GM19467 (cell line): ENCODE measurements around the gene SPEG.

Source experiments
- ATAC-seq: cut with Tn5 transposase; IDR thresholded peaks from one replicate; pipeline ENCODE4 v1.9.1; 2021; ENCODE audit warnings: mild to moderate bottlenecking, moderate library complexity; ENCODE audit not compliant: unreplicated experiment

SPEG gene

DNA sequence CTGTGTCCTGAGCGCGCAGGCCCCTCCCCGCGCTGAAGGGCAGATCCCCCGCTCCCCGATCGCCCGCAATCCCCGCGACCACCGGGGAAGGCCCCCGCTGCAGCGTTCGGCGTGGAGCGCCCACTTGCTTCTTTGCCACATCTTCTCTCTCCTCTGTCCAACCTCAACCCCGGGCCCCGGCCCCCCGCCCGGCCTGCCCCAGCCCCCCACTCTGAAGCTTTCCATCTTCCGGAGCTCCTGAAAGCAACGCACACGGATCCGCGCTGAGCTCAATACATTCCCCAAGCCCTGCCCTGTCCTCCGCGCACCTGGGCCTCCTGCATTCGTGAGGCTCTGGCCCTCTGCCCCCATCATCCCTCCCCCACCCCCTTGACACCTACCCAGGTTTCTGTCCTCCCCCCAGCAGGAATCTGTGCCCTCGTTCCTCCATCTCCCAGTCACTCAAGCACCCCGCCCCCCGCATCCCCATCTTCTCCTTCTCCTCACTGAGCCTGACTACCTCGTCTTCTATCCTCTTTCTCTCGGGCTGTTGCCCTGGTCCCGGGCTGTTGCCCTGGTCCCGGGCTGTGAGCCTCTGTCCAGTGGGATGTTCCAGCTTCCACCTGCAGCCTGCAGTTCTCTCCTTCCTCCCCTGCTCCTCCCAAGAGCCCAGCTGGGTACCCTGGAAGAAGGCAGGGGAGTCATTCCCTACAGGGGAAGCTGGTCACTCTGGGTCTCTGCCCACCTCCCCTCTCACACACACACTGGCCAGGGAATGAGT lies 7.8 kb downstream of the SPEG start:
- ATAC-seq = no peak

DNA sequence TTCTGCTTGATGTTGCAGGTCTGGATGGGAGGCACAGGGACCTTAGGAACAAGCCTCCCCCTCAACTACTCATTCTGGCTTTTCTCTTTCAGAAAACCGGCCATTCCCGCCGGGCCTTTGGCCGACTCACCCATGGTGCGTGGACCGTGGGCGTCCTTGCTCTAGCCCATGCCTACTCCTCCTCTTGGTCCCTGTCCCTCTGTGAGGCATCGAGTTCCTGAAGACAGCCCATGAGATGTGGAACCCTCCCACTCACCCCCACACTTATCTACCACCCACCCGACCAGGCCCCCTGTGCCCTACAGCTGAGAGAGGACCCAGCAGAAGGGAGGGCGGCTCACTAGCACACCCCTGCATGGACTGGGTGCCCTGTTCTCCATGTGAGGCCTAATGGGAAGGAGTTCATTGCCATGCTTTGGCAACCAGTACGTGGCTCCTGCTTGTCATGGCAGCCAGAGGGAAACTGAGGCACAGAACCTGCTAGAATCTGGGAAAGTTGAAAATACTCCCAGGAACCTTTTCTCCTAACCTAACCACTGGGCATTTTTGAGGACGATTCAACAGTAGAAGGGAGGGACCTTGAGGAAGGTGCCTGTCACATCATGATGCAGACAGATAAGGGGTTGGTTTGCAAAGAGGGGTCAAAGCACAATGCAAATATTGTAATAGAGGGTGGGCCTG lies 8.5 kb downstream of the SPEG start:
- ATAC-seq = no peak

DNA sequence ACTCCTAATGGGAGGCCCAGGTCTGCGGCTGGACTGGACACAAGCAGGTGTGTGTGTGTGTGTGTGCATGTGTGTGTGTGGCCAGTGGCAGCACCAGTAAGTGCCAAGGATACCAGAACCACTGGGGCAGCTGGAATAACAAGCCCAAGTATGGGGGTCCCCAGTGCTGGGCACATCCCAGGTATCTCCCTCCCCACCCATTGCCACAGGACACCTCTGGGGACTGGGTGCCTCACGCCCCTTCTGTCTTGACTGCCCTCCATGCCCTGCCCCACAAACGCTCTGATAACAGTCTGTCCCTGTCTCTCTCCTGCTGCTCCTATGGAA lies 9.0 kb downstream of the SPEG start:
- no peak for ATAC-seq

DNA sequence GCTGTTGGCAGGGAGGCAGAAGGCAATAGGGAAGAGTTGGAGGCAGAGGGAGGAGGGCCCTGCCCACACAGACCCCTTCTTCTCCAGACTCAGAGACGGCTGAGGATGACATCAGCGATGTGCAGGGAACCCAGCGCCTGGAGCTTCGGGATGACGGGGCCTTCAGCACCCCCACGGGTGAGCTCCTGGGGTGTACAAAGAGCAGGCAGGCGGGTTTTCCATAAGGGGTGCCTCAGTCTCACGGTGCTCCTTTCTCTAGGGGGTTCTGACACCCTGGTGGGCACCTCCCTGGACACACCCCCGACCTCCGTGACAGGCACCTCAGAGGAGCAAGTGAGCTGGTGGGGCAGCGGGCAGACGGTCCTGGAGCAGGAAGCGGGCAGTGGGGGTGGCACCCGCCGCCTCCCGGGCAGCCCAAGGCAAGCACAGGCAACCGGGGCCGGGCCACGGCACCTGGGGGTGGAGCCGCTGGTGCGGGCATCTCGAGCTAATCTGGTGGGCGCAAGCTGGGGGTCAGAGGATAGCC lies 10.0 kb downstream of the SPEG start:
- no peak for ATAC-seq

DNA sequence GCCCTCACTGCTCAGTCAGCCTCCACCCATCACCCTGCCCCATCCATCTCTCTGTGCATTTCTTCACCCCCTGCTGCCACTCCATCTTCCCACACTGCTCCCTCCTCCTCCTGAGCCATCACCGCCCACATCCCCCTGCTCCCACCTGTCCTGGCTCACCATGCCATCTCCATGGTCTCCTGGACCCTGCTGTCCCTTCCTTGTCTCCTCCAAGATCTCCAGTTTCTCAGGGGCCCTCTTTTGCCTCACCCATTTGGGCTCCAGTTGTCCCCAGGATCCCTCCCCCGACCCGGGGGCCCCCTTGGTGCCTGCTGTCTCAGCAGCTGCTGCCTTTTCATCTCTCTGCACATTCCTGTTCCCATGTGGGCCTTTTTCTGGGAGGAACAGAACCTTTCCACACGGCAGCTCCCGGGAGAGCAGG lies 10.6 kb downstream of the SPEG start:
- ATAC-seq = no peak

DNA sequence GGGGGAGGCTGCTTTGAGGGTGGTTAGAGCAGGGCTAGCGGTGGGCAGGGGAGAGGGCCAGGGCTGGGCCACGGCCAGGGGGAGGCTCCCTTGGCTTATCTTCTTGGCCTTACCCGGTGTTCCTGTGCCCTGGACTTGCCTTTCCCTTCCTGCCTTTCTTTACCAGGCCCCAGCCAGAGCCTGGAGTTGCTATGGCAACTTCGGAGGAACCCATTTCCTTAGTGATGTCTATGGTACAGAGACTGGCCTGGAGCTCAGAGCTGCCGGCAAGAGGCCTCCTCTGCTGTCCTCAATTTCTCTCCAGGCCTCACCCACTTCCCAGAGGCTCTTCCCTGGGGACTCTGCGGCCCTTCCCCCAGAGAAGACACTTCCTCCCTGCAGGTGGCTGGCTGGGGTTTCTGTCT lies 11.5 kb downstream of the SPEG start:
- no peak for ATAC-seq

DNA sequence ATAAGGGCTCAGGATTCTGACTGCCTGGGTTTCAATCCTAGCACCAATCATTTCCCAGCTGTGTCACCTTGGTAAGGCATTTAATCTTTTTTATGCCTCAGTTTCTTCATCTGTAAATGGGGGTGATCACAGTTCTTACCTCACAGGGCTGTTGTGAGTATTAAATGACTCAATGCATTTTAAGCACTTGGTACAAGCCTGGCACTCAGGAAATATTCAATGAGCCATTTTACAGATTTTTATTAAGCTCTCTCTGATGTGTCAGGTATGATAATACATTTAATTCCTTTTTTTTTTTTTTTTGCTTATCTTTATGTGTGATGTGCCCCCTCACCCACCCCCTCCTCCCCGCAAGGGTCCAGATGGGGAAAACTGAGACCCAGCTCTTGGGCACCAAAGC lies 12.0 kb downstream of the SPEG start:
- ATAC-seq = no peak

DNA sequence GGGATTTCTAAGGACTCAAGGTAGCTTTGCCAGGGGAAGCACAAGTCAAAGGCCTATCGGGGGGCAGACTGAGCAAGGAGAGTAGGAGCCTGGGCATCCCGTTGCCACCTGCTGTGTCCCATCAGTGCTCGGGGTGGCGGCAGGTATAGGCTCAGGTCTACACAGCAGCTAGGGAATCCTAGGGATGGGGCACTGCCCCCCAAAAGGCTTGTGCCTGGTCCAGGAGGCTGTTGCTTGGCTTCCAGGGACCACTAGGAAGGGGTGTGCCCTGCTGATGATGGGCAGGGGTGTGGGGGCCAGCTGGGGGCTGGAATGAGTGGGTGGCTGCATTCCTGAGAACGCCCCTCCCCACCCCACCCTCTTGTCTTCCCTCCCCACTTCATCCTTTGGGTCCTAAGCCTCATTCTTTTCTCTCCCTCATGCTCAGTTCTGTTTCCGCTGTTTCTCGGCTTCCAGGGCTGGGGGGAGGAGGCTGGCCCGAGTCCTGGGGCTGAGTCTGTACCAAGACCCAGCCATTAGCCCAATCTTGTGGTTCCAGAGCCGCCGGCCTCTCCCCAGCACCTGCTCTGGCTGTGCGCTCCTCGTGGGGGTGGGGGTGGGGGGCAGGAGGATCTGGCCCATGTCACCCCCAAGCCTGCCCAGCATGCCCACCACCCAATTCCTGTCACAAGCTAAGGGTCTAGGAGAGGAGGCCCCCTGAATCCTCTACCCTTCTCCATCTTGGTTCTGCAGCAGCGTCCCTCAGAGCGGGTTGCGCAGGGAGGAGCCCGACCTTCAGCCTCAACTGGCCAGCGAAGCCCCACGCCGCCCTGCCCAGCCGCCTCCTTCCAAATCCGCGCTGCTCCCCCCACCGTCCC lies 12.8 kb downstream of the SPEG start:
- no peak for ATAC-seq

DNA sequence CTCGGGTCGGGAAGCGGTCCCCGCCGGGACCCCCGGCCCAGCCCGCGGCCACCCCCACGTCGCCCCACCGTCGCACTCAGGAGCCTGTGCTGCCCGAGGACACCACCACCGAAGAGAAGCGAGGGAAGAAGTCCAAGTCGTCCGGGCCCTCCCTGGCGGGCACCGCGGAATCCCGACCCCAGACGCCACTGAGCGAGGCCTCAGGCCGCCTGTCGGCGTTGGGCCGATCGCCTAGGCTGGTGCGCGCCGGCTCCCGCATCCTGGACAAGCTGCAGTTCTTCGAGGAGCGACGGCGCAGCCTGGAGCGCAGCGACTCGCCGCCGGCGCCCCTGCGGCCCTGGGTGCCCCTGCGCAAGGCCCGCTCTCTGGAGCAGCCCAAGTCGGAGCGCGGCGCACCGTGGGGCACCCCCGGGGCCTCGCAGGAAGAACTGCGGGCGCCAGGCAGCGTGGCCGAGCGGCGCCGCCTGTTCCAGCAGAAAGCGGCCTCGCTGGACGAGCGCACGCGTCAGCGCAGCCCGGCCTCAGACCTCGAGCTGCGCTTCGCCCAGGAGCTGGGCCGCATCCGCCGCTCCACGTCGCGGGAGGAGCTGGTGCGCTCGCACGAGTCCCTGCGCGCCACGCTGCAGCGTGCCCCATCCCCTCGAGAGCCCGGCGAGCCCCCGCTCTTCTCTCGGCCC lies 13.6 kb downstream of the SPEG start:
- no peak for ATAC-seq

DNA sequence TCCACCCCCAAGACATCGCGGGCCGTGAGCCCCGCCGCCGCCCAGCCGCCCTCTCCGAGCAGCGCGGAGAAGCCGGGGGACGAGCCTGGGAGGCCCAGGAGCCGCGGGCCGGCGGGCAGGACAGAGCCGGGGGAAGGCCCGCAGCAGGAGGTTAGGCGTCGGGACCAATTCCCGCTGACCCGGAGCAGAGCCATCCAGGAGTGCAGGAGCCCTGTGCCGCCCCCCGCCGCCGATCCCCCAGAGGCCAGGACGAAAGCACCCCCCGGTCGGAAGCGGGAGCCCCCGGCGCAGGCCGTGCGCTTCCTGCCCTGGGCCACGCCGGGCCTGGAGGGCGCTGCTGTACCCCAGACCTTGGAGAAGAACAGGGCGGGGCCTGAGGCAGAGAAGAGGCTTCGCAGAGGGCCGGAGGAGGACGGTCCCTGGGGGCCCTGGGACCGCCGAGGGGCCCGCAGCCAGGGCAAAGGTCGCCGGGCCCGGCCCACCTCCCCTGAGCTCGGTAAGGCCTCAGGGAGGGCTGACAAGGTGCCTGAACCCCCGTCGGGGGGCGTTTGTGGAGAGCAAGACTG lies 14.2 kb downstream of the SPEG start:
- no peak for ATAC-seq

DNA sequence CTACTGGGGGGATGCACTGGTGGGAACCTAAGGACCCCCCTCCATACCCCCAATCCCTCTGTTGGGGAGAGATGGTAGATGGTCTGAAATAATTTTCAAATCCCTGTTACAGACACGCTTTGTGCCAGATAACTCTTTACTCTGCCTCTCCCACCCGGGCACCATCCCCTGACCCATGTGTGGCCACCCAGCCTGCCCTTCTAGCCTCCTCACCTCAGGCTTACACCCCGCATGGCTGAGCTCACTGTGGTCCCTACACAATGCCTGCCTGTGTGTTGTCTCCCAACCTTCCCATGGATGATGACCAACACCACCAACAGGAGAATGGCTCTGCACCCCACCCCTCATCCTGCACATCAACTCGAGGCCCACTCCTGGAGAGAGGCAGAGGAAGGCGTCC lies 15.0 kb downstream of the SPEG start:
- no peak for ATAC-seq

DNA sequence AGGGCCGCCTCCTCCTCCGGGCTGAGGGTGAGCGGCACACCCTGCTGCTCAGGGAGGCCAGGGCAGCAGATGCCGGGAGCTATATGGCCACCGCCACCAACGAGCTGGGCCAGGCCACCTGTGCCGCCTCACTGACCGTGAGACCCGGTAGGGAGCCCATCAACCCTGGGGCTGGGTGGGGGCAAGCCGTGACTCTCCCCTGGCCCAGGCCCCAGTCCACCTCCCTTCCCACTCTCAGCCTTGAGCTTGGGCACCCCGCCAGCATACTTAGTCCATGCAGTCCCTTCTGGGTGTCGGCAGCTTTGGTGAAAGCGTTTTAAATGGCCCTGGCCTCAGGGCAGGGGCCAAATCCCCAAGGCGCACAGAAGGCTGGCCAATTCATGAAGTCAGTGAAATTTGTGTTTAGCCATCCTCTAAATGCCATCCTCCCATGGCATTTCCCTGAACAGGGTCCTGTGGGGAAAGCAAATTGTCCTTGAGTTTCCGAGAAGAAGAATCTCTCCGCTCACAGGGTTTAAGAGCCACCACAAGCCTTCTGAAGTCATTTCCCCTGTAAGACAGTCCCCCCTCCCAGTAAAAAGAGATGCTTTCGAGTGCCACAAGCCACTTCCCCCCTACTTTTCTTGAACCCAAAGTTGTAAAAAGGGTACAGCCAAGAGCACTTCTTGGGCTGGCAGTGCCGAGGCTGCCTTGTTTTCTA lies 17.2 kb downstream of the SPEG start:
- no peak for ATAC-seq

DNA sequence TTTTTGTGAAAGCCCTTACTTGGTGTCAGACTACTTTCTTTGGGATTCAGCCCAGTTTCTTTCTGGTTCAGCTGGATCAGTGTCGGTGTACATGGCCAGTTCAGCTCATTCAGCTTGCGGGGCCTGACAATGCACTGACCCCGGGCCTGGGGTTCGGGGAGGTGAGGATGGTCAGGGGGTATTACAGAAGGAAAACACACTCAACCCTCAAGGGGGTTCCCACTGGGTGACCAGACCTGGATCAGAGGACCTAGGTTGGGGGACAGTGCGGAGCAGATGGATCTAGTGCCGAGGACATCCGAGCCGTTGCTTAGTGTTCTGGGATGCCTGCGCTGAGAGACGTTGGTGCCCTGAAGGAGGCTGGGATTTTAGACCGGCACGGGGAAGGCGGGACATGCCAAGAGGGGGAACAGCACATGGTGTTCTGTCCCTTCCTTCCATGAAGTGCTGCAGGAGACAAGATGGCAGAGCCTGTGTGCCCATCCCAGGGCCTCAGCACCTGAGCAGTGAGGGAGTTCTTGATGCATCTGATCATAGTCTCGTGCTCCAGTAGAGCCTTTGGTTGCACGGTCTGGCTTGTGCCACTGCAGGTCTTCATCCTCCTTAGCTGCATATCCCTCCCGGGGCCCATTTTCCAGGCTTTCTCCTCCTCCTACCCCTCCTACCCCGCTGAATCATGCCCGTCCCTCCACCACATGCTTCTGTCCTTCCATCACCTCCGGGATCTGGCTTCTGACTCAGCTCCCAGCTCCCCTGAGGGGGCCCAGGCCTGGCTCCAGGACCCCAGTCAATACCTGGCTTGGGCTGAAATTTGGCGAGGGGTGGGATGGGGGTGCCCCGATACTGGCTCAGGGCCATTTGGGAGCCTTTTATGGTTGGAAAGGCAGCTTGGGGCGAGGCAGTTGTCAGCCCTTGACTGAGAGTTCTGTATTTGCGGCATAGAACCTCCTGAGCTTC lies 18.0 kb downstream of the SPEG start:
- ATAC-seq = no peak

DNA sequence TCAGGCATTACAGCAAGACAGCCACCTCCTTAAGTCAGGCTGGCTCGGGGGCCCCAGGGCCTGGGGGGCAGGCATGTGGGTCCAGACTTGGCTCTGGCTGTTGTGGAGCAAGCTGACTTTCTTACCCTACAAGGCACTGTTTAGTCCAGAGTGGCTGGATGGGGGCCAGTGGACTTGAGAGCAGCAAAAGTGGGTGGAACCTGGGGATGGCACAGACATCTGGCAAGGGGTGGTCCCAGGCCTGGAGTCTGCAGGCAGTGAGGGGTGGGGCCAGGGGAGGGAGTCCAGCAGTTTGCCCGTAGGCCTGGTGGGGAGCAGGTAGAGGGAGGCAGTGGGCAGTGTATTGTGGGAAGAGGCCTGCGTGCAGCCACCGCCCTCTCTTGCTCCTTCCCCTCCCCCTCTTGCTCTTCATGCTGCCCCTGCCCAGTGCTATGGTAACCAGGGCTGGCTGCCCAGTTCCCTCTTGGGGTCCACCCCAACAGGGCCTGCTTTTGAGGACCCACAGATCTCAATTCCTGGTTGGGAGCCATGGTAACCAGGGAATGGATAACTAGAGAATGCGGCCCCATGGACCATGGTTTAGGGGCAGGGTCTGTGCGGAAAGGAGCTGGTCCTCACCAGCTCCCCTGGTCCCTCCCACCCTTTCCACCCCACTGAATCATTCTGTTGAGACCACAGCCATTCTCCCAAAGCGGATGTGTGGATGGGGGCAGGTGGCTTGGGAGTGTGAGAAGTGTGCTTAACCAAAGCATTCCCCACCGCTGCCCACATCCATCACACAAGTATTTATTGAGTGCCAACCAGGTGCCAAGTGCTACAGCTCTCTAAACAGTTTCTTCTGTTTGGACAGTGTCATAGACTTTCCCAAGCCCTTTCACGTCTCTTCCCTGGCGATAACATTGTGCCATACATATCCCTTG lies 19.3 kb downstream of the SPEG start:
- ATAC-seq = no peak

DNA sequence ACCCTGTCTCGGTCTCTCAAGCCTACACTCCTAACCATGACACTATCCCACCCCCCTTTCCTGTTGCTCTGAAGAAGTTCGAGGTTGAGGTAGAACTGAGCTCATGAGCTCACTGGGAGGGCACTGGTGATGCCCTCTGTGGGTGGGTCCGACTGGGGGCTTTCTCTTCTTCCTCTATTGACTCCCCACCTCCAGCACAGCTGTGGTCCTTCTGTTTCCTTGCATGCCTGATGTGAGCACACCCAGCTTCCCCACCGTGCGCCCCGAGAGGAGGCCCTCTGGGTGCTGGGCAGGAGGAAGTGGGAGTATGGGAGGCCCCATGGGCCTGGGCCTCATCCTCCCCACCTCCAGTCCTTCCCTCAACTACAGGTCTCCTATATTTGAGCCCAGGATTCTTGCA lies 20.9 kb downstream of the SPEG start:
- ATAC-seq = no peak

DNA sequence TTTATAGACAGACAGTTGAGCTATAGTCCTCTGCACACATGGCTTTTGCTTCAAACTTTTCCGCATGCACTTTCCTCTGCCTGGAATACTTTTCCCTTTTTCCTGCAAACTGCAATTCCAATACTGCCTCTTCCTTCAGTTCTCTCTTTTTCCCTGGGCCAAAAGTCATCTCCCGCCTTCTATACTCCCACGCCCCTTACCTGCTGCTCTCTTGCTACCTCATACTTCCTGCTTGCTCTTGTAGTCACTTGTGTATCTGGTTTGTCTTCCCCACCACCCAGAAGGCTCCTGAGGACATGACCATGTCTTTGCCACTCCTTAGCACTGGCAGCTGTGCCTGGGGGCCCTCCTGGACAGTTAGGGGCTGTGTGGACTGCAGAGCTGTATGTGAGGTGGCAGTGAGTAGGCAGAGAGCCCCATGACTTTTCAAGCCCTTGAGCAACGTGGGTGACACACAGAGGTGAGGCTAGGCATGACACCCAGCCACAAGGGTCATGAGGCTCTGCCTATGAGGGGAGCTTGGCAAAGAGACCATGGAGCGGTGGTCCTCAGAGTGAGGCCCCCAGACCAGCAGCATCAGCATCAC lies 23.2 kb downstream of the SPEG start:
- no peak for ATAC-seq

DNA sequence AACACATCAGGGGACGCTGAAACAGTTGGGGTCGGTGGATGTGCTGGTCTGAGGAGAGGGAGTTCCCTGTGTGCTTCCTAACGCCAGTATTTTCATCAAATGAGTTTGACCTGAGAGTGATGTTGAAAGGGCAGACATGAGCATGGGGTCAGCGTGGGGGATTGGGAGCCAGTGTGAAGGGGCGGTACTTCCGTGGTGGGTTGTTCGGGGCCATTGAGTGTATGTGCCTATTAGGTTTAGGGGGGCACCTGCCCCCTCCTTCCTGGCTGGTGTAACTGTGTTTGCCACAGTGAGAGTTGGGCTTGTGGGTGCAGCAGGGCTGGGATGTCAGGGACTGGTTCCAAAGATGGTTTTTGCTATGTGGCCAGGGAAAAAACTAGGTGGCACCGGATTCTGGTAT lies 24.4 kb downstream of the SPEG start:
- ATAC-seq = no peak
